Stimulated activated CD4-positive, alpha-beta T cell treated with anti-CD3 and anti-CD28 coated beads, Interleukin-4, amount 100 ng/mL, for 1 hour (primary cell): ENCODE data around the gene RPH3AL.

ENCODE experiments used
- DNase-seq: peaks from one replicate; pipeline ENCODE4 v3.0.0-alpha.2; 2020

RPH3AL gene

GRCh38 chr17:313911-314613, 38.5 kb downstream of the RPH3AL start:
- no peak for DNase-seq

DNA sequence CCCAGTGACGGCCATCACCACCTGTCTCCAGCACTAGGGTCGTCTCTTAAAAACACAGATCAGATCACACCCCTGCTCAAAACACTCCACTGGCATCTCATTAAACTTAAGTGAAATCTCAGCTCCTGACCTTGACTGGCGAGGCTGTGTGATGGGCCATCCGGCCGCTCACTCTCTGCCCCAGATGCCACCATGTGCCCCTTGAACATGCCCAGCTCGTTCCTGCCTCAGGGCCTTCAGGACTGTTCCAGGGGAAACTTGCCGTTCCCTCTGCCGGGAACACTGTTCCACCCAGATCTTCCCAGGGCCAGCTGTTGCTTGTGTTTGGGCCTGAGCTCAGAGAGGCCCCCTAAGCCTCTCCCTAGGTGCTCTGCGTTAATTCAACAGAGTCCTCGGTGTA, 39.4 kb downstream of the RPH3AL start:
- no peak for DNase-seq

DNA sequence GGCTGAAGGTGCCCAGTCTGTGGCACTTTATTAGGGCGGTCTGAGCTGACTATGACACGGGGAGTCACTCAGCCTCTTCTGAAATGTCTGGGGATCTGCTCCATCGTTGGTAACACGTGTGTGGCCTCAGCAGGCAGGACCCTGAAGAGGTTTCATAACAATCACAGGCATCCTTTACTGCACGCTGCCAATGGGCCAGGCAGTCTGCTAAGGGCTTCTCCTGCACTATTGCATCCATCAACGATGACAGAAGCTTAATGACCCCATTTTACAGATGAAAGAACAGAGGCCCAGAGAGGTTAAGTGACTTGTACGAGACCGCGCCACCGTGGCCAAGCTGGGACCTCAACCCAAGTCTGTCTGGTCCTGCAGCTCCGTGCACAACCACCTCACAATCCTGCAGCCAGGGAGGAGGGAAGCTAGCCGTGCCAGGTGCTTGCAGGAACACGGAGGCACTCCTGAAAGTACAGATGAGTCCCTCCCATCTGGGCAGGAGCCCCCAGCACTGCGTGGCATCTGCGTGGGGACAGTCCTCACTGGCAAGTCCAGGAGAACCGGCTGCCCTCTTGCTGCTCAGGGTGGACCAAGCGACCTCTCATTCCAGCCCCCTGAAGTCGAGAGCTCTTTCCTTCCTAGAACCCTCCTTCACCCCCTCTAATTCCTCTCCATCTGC, 40.0 kb downstream of the RPH3AL start:
- no peak for DNase-seq

DNA sequence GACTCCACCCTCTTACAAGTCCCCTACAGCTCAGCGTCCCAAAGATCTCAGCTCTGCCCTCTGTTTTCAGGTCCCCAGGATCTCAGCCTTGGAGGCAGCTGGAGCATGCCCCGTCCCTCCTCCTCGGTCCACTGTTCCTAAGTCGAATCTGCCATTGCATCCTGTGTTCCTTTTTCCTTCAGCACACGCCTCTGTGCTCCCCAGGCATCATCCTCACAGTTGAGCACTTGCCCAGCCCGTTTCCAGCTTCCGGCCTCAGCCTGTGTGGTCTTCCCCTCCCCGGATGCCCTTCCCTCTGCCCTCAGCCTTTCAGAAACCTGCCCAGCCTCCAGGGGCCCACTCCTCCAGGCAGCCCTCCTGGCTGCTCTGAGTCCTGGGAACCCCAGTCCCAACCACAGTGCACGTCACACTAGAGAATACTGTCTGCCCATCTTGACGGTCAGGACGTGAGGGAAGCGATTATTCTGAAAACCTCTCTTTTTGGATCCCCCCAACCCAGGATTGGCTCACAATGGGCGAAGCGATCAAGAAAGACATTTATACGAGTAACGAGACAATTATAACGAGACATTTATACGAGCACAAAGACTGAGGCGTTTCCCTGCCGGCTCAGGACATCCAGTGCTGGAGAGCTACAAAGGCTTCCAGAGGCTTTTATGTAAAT, 41.4 kb downstream of the RPH3AL start:
- no peak for DNase-seq

- no peak for DNase-seq
Measured at GRCh38 chr17:310111-311010, 42.2 kb downstream of the RPH3AL start.

GRCh38 chr17:309361-309888, 43.2 kb downstream of the RPH3AL start:
- DNase-seq, result peak; percentile 13

GRCh38 chr17:307741-308507, 44.7 kb downstream of the RPH3AL start:
- no peak for DNase-seq

DNA sequence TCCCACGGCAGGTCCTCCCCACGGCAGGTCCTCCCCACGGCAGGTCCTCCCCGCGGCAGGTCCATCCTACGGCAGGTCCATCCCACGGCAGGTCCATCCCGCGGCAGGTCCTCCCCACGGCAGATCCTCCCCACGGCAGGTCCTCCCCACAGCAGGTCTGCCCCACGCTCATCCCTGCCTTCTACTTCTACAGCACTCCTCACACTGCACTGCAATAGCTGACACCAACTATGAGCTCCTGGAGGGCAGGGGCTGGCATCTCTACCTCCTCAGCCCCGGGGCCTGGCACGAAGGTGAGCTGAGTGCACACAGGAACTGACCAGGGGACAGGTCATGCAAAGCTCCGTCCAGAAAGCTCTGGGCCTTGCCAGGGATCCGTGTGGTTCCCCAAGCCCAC, 45.3 kb downstream of the RPH3AL start:
- no peak for DNase-seq

DNA sequence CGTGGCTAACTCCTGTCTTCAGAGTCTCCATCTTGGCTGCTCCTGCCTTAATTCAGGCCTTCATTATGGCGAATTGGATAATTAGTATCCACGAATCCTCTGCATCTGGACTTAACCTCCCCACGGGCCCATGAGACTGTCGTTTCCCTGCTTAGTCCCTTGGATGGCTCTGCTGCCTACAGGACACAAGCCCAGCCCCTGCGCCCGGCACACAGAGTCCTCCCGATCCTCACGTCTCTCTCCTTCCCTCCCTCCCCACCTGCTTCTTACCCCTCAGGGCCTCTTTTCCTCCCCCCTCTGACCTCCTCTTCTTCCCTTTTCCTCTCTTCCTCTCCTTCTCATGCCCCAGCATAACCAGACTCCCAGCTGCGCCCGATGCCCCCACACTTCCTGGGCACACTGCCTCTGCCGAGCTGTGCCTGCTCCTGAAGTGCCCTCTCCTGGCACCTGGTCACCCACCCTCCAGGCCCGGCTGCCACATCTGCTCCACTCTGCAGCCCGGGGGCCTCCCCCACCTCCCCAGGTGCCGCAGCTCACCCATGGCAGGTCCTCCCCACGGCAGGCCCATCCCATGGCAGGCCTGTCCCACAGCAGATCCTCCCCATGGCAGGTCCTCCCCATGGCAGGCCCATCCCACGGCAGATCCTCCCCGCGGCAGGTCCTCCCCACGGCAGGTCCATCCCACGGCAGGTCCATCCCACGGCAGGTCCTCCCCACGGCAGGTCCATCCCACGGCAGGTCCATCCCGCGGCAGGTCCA, 45.9 kb downstream of the RPH3AL start:
- no peak for DNase-seq

DNA sequence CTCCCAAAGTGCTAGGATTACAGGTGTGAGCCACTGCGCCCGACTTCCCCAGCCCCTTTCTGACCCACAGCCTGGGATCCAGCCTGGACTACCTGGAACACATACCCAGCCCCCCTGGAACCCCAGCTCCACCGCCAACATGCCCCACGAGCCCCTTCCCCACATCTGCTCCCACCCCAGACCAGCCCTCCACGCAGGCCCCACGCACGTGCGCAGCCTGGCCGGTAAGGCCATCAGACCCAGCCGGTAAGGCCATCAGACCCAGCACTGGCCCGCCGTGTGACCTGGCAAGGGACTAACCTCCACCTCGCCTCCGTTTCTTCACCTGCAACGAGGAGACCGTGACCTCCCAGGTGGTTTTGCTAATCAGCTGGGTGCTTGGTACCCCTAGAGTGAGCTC, 46.5 kb downstream of the RPH3AL start:
- DNase-seq, result no peak

GRCh38 chr17:305090-305976, 47.3 kb downstream of the RPH3AL start:
- no peak for DNase-seq

DNA sequence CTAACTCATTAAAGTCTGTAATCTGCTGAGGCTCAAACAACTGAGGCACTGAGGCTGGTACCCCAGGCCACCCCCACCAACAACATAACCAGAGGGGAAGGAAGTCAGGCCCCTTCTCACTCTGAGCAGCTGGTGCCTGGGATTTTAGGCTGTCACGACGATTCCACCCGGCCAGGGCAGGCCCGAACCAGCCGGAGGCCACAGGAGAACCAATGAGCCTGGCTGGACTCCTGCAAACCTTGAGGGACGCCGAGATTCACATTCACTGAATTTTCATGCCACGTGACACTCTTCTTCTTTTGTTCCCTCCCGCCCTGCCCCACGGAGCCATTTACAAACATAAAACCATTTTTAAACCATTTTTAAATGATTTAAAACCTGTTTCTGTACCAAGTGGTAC, 48.1 kb downstream of the RPH3AL start:
- DNase-seq, result no peak

- DNase-seq, result no peak
Measured at GRCh38 chr17:303168-303567, 49.4 kb downstream of the RPH3AL start.

DNA sequence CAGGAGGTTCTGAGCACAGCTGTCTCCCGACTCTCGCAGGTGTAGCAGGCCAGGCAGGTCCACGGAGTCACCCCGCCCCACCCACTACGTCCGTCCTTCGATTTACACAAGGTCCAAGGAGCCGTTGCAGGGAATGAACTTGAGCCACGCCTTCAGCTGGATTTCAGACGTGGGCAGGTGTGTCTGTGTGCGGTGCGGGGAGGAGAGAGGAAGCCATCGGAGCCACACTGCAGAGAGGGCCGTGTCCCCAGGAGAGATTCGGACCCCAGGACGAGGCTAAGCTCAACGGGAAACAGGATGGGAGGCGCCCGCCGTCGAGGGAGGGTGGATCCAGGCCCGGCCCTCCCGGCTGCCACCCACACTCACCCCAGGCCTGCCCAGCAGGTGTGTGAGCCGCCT, 50.3 kb downstream of the RPH3AL start:
- no peak for DNase-seq

DNA sequence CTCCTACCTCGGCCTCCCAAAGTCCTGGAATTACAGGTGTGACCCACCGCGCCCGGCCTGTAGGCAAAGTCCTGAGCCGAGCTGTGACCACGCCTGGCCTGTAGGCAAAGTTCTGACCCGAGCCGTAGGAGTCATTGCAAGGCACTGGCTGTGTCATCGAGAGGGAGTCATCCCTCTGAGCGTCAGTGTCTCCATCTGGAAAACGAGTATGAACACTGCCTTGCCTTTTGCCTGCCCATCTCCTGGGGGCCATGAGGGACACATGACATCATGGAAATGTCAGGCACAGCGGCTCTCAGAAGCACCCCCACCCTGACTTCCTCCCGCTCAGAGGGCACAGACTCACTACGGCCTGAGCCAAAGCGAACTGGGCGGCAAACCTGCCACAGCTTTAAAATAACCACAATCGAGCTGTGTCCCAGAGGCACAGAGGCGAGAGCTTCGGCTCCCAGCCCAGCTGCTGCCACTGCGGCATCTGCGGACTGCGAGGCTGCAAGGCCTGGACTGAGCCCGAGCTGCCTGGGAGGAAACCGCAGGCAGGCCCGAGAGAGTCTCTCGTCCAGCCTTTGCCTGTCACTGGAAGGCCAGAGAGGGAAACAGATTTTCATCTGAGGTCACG, 50.8 kb downstream of the RPH3AL start:
- DNase-seq, result no peak

DNA sequence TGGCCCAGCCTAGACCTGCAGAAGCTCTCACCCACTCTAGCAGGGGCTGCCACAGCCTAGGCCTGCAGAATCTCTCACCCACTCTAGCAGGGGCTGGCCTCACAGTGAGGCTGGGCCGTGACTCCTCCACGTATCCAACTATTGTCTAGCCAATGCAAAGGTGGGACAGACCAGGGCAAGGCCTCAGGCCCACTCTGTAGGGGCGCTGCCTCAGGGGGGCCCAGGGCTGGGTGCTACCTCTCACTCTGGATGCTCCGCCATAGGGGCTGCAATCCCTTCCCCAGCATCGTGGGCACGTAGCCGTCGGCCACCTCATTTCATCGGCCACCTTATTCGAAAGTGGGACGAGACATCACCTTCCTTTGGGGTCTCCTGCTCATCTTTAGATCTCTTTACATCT, 51.7 kb downstream of the RPH3AL start:
- no peak for DNase-seq

DNA sequence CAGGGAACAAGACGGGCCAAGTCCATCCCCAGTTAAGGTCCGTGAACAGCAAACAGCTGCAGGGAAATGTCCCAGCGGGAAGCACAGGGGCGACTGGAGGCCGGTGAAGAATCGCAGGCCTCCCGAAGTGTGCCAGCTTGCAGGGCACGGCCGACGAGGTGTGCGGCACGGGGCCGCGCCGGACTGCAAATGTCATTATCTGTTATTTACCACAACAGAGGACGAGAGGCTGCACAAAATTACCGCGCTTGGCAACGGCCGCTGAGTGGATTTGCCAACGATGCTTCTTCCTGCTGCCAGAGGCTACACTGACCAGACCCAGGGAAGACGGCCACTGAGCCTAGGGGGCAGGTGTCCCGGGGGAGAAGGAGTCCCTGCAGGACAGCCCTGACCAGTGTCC, 53.1 kb downstream of the RPH3AL start:
- no peak for DNase-seq

DNA sequence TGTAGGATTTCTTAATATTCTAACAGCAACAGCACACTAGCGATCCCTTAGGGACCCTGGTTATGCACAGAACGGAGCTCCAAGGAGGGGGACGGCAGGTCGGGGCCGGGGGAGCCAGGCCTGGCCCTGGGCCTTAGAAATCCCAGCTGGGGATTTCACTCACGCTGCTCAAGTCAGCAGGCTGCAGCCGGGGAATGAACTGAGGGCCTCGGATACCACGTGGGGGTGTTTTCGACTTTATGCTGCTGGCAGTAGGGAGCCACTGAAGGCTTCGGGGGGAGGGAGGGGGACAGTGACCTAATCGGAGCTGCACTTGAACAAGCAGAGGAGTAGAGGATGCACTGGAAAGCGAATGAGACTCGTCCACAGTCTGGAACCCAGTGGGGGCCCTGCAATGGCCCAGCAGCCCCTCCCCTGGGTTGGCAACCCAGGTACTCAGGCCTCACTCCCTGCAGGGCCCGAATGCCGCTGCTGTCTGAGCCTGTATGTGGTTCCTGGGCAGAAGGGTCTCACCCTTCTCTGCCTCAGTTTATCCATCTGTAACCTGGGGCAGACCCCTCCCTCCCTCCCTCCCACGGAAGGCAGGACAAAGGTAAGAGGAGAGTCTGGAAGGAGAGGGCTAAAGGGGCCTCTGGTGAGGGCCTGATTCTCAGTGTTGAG, 53.7 kb downstream of the RPH3AL start:
- no peak for DNase-seq

DNA sequence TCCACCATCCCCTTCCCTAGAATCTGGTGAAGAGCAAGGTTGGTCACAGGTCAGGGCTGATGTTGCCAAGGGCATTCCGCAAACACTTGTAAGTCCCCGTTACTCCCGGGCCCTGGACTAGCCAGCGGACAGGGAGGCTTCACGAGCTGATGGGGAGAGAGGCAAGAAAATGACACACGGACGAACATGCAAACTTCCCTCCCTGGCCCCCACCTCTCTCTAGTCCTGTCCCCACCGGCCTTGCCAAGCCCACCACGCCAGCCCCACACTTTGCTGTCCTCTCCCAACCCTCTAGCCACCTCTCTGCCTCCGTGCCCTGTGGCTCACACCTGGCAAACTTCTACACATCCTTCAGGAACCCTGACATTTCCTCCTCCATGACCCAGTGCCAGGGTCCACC, 54.8 kb downstream of the RPH3AL start:
- DNase-seq, result no peak
